DOHH2 (cell line): ENCODE data around the gene CCDC40.

Source experiments
- CTCF ChIP-seq: fragments of 200-600 bp; sonication (generic); IDR thresholded peaks from one replicate; pipeline ENCODE4 v1.5.1; 2014; ENCODE audit warnings: antibody characterized with exemption, mild to moderate bottlenecking, low read depth, low read length; ENCODE audit not compliant: poor library complexity, severe bottlenecking
- EZH2phosphoT487 ChIP-seq: fragments of 200-600 bp; sonication (generic); IDR thresholded peaks from 2 replicates; pipeline ENCODE4 v1.6.1; 2017; ENCODE audit warnings: borderline replicate concordance, mild to moderate bottlenecking, antibody characterized with exemption, low read length, moderate library complexity, mixed read lengths

DNA sequence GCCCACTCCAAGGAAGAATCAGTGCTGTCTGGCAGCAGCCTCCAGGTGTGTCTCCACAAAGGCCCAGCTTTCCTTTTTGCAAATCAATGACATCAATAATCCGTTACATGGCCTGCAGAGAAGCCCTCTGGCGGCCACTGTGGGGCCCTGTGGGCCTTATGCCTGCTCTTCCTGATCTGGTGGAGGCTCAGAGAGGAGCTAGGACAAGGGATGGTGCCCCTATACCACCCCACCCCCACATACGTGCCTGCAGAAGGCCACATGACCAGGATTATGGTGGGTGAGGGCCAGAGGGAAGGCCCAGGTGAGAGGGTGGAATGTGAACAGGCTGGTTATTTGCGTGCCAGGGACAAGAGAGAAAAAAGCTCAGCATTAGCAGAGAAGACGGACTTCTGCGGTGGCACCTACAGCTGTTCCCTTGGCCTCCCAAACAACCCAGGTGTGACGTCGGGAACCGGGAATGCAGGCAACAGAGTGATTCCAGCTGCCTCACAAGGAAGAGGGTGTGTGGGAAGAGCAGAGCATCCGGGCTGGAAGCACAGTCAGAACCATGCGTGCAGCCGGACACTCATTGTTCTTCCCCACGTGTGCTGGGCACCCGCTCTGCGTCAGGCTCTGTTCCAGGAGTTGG, 88.0 kb downstream of the CCDC40 start:
- TF ChIP-seq CTCF (peak; percentile 41), EZH2phosphoT487 (no peak)
